Transverse colon (tissue), 4 donors: ENCODE data around the gene TAS2R19. TPM values are rescaled to one million over a fixed set of nuclear protein-coding genes. Genes with fewer than 3 reads are reported as not detected.

Source experiments
- DNase-seq: peaks from one replicate; pipeline ENCODE4 v3.0.0-alpha.2; 2019
- H3K27ac ChIP-seq, 4 donors: fragments of 200-600 bp; sonication (generic); 2 replicates each; pipeline ENCODE4 v1.5.1; 2016 to 2018; ENCODE audit warnings: inconsistent platforms in 4 of 4
- H3K27me3 ChIP-seq: fragments of 200-600 bp; sonication (generic); 2 replicates; pipeline ENCODE4 v1.5.1; 2017; ENCODE audit warnings: inconsistent platforms
- H3K36me3 ChIP-seq, 4 donors: fragments of 200-600 bp; sonication (generic); 2 replicates each; pipeline ENCODE4 v1.5.1; 2017 to 2019; ENCODE audit warnings: inconsistent platforms in 4 of 4
- H3K4me1 ChIP-seq, 4 donors: fragments of 200-600 bp; sonication (generic); 2 replicates each; pipeline ENCODE4 v1.5.1; 2017 to 2020; ENCODE audit warnings: inconsistent platforms in 4 of 4
- H3K4me3 ChIP-seq, 4 donors: fragments of 200-600 bp; sonication (generic); 1 replicate in 1 of 4; 2 replicates in 3 of 4; pipeline versions ENCODE4 v1.5.1 to v1.6.1; 2017 to 2019; ENCODE audit warnings: inconsistent platforms in 4 of 4
- H3K9me3 ChIP-seq, 2 donors: fragments of 200-600 bp; sonication (generic); 2 replicates each; pipeline ENCODE4 v1.5.1; 2017 to 2019; ENCODE audit warnings: inconsistent platforms in 2 of 2
- CTCF ChIP-seq, 5 experiments: fragments of 200-600 bp in 3 of 5; fragments of 450-650 bp in 2 of 5; sonication (generic) in 3 of 5; IDR thresholded peaks; 1 replicate in 2 of 5; 2 replicates in 3 of 5; pipeline ENCODE4 v1.5.1; 2016 to 2017; ENCODE audit warnings: antibody characterized with exemption in 5 of 5, inconsistent platforms in 3 of 5, mild to moderate bottlenecking in 2 of 5, moderate library complexity in 1 of 5
- EP300 ChIP-seq: sonication (generic); formaldehyde crosslinking; IDR thresholded peaks from one replicate; pipeline ENCODE4 v1.6.1; 2017; ENCODE audit warnings: antibody characterized with exemption, low read depth
- POLR2A ChIP-seq: fragments of 450-650 bp; IDR thresholded peaks from one replicate; pipeline ENCODE4 v1.6.1; 2016; ENCODE audit warnings: antibody characterized with exemption, mild to moderate bottlenecking, moderate library complexity
- POLR2AphosphoS5 ChIP-seq, 3 donors: sonication (generic); formaldehyde crosslinking; IDR thresholded peaks; one replicate each; pipeline ENCODE4 v1.6.1; 2016; ENCODE audit warnings: antibody characterized with exemption in 3 of 3
- WGBS, 2 donors: methylation state at CpG; one replicate each; pipeline ENCODE4 v1.1.5; 2018; ENCODE audit warnings: low coverage in 1 of 2; 5-methylcytosine and 5-hydroxymethylcytosine counted together
- in situ Hi-C, 4 donors: fragments of 200-750 bp; cut with MboI; loops; one replicate each; pipeline versions ENCODE4 v1.15.0 to v1.15.1; 2017; ENCODE audit warnings: low sequenced_read_pairs in 3 of 4, low pct_ligation_motif_present in 1 of 4, low pct_unique_long_range_greater_than_20kb in 1 of 4
- intact Hi-C: fragments of 100-400 bp; cut with DNase I; formaldehyde crosslinking; loops from one replicate; pipeline ENCODE4 v1.15.1; 2023; ENCODE audit warnings: low total_unique reads
- total RNA-seq, 4 donors: library from RNA; depleted of rRNA; stranded (reverse); fragments of >200 nt; gene quantifications; one replicate each; pipeline ENCODE4 v1.1.0, GENCODE V29; 2016

The TAS2R19 gene
- total RNA-seq, 4 donors from 2014 or later = 1.4 to 9.2 (median 5.0) TPM

- DNase-seq = no peak
- no peak for TF ChIP-seq POLR2AphosphoS5 (IDR thresholded peaks at IDR 0.05)
- TF ChIP-seq POLR2A = no peak
- TF ChIP-seq CTCF (IDR thresholded peaks at IDR 0.05) = no peak
- TF ChIP-seq EP300 = no peak
- H3K9me3 ChIP-seq = no peaks in the 10 kb centered on the region
- H3K27ac ChIP-seq = no peak overlapping the region
- H3K27me3 ChIP-seq = no peaks in the 10 kb centered on the region
- no peak overlapping the region for H3K4me3 ChIP-seq
- 96 to 100% methylated on average over 1 of the region's 1 CpG for WGBS, 2 donors
- no peaks in the 10 kb centered on the region for H3K36me3 ChIP-seq
- H3K4me1 ChIP-seq = no peaks in the 10 kb centered on the region
- in situ Hi-C loops = no loop called here
- intact Hi-C loops = no loop called here
Observed at GRCh38 chr12:11007608-11008007, 14.8 kb downstream of the TAS2R19 start.

- Histone ChIP-seq H3K36me3 (no peaks in the 10 kb centered on the region), H3K27ac (no peak within 1 kb of the TSS), H3K4me3 (no peak within 1 kb of the TSS), H3K9me3 (no peaks in the 10 kb centered on the region), H3K4me1 (no peaks in the 10 kb centered on the region), H3K27me3 (no peaks in the 10 kb centered on the region)
- in situ Hi-C loops (no loop called here), intact Hi-C loops (no loop called here)
- no peak for TF ChIP-seq POLR2AphosphoS5 (IDR thresholded peaks at IDR 0.05)
- TF ChIP-seq EP300 = no peak
- no peak for TF ChIP-seq CTCF (IDR thresholded peaks at IDR 0.05)
- TF ChIP-seq POLR2A = no peak
- no peak for DNase-seq
Observed at GRCh38 chr12:10998204-10998603, 24.2 kb downstream of the TAS2R19 start, which contains the start of gene TAS2R20. TAS2R20 (minus strand) TSS chr12:10998304; CDS start chr12:10997875, 429 bp downstream.

- no peak overlapping the region for H3K27ac ChIP-seq
- no peaks in the 10 kb centered on the region for H3K27me3 ChIP-seq
- in situ Hi-C loops (no loop called here), intact Hi-C loops (no loop called here)
- 64 to 95% methylated on average over 1 to 3 of the region's 3 CpGs for WGBS, 2 donors
- H3K9me3 ChIP-seq = peaks cover 0 to 4% of the 10 kb centered on the region in 2 donors
- H3K36me3 ChIP-seq = no peaks in the 10 kb centered on the region
- H3K4me3 ChIP-seq = no peak overlapping the region
- DNase-seq = no peak
- no peaks in the 10 kb centered on the region for H3K4me1 ChIP-seq
- TF ChIP-seq EP300 (no peak), POLR2AphosphoS5 (IDR thresholded peaks at IDR 0.05) (no peak), CTCF (IDR thresholded peaks at IDR 0.05) (no peak), POLR2A (no peak)
Observed at GRCh38 chr12:10994307-10994706, 28.1 kb downstream of the TAS2R19 start.

GRCh38 chr12:10989107-10989506, 33.3 kb downstream of the TAS2R19 start:
- in situ Hi-C loops (no loop called here), intact Hi-C loops (no loop called here)
- no peak for DNase-seq
- H3K36me3 ChIP-seq = no peaks in the 10 kb centered on the region
- H3K27me3 ChIP-seq = no peaks in the 10 kb centered on the region
- H3K27ac ChIP-seq = no peak overlapping the region
- WGBS, 2 donors = 88 to 100% methylated on average over 2 of the region's 2 CpGs
- H3K9me3 ChIP-seq = peaks cover 0 to 4% of the 10 kb centered on the region in 2 donors
- no peaks in the 10 kb centered on the region for H3K4me1 ChIP-seq
- H3K4me3 ChIP-seq = no peak overlapping the region
- TF ChIP-seq POLR2AphosphoS5 (IDR thresholded peaks at IDR 0.05) (no peak), POLR2A (no peak), EP300 (no peak), CTCF (IDR thresholded peaks at IDR 0.05) (no peak)
